RWPE2 (cell line): ENCODE data around the gene RICTOR.

Experiments used
- ATAC-seq: fragments of 200-7000 bp; cut with Tn5 transposase; 3 replicates; pipeline ENCODE4 v1.9.1; 2021; ENCODE audit warnings: low read depth
- DNase-seq: peaks from one replicate; pipeline ENCODE4 v3.0.0-alpha.2; 2020; ENCODE audit warnings: low spot score
- H3K27ac ChIP-seq: fragments of 450-650 bp; 2 replicates; pipeline ENCODE4 v1.5.1; 2017; ENCODE audit warnings: mild to moderate bottlenecking; ENCODE audit not compliant: poor library complexity, severe bottlenecking
- H3K27me3 ChIP-seq: fragments of 250-450 bp; sonication (Bioruptor Pico); 2 replicates; pipeline ENCODE4 v1.5.1; 2021; ENCODE audit warnings: mild to moderate bottlenecking, moderate library complexity; ENCODE audit not compliant: insufficient read depth, poor library complexity, severe bottlenecking
- H3K36me3 ChIP-seq: fragments of 250-450 bp; sonication (Bioruptor Pico); 2 replicates; pipeline ENCODE4 v1.5.1; 2020; ENCODE audit warnings: low read depth, mild to moderate bottlenecking, moderate library complexity
- H3K4me1 ChIP-seq: fragments of 250-450 bp; sonication (Bioruptor Pico); 2 replicates; pipeline ENCODE4 v1.5.1; 2021; ENCODE audit warnings: mild to moderate bottlenecking, moderate library complexity; ENCODE audit not compliant: insufficient read depth, poor library complexity, severe bottlenecking
- H3K4me3 ChIP-seq: fragments of 250-450 bp; sonication (Bioruptor Pico); 2 replicates; pipeline ENCODE4 v1.5.1; 2021; ENCODE audit warnings: mild to moderate bottlenecking, moderate library complexity; ENCODE audit not compliant: severe bottlenecking
- H3K9me3 ChIP-seq: fragments of 250-450 bp; sonication (Bioruptor Pico); 2 replicates; pipeline ENCODE4 v1.5.1; 2021; ENCODE audit warnings: mild to moderate bottlenecking, moderate library complexity; ENCODE audit not compliant: severe bottlenecking
- TF ChIP-seq, protein P1 (sequence below): fragments of 450-650 bp; IDR thresholded peaks from one replicate; pipeline ENCODE4 v1.5.1; 2017; ENCODE audit warnings: mild to moderate bottlenecking, moderate library complexity; ENCODE audit not compliant: poor library complexity, severe bottlenecking

Gene RICTOR

DNA sequence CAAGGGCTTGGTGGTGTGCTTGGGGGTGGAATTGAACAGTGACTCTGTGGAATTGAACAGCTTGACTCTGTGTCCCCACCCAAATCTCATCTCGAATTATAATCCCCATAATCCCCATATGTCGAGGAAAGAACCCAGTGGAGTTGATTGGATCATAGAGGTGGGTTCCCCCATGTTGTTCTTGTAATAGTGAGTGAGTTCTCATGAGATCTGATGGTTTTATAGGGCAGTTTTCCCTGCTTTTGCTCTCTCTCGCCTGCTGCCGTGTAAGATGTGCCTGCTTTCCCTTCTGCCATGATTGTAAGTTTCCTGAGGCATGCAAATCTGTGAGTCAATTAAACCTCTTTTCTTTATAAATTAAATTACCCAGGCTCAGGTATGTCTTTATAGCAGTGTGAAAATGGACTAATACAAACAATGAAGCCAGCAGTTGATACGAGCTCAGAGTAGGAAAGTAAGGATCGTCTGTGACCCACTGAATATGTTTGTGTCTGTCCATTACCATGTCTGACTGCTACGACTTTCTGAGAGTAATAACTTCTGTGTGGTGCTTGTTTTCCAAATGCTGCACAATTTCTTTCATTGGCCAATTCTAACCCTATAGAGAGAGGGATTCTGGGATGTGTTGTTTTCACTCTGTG, 17.9 kb upstream of the RICTOR start:
- H3K9me3 ChIP-seq, result no peaks in the 10 kb centered on the region
- H3K4me1 ChIP-seq, result peaks cover 18% of the 10 kb centered on the region
- peak overlapping the region; percentile 87 for H3K27ac ChIP-seq
- no peaks in the 10 kb centered on the region for H3K27me3 ChIP-seq
- no peak overlapping the region for H3K4me3 ChIP-seq
- TF ChIP-seq, protein P1, sequence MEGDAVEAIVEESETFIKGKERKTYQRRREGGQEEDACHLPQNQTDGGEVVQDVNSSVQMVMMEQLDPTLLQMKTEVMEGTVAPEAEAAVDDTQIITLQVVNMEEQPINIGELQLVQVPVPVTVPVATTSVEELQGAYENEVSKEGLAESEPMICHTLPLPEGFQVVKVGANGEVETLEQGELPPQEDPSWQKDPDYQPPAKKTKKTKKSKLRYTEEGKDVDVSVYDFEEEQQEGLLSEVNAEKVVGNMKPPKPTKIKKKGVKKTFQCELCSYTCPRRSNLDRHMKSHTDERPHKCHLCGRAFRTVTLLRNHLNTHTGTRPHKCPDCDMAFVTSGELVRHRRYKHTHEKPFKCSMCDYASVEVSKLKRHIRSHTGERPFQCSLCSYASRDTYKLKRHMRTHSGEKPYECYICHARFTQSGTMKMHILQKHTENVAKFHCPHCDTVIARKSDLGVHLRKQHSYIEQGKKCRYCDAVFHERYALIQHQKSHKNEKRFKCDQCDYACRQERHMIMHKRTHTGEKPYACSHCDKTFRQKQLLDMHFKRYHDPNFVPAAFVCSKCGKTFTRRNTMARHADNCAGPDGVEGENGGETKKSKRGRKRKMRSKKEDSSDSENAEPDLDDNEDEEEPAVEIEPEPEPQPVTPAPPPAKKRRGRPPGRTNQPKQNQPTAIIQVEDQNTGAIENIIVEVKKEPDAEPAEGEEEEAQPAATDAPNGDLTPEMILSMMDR, result no peak
- H3K36me3 ChIP-seq, result no peaks in the 10 kb centered on the region; the same call in 1 of the 2 replicates
- ATAC-seq (no peak), DNase-seq (no peak)

DNA sequence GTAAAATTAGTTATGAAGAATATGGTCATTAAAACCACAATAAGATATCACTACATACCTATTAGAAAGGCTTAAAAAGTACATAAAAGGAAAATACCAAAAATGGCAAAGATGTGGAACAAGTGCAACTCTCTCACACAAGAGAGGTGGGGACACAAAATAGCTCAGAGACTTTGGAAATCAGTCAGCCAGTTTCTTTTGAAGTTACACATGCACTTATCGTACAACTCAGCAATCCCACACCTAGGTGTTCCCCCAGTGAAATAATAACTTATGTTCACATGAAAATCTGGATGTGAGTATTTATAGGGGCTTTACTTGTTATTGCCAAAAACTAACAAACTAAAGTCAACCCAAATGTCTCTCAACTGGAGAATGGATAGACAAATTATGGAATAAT, 9.8 kb upstream of the RICTOR start:
- ATAC-seq (no peak), DNase-seq (no peak)
- peaks cover 5% of the 10 kb centered on the region for H3K4me1 ChIP-seq
- TF ChIP-seq, protein P1, result no peak
- no peak overlapping the region for H3K4me3 ChIP-seq
- no peaks in the 10 kb centered on the region for H3K9me3 ChIP-seq
- H3K27ac ChIP-seq, result no peak overlapping the region
- H3K27me3 ChIP-seq, result no peaks in the 10 kb centered on the region
- H3K36me3 ChIP-seq, result no peaks in the 10 kb centered on the region; the same call in 1 of the 2 replicates

DNA sequence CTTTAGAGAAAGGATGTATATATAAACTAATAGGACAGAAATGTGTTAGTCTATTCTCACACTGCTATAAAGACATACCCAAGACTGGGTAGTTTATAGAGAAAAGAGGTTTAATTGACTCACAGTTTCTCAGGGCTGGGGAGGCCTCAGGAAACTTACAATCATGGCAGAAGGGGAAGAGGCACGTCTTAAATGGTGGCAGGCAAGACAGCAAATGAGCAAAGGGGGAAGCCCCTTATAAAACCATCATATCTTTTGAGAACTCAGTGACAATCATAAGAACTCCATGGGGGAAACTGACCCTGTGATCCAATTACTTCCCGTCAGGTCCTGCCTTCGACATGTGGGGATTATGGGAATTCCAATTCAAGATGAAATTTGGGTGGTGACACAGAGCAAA, 8.8 kb upstream of the RICTOR start:
- no peak overlapping the region for H3K27ac ChIP-seq
- H3K36me3 ChIP-seq, result no peaks in the 10 kb centered on the region; the same call in 1 of the 2 replicates
- TF ChIP-seq, protein P1, result no peak
- DNase-seq, result no peak
- H3K4me3 ChIP-seq, result no peak overlapping the region
- H3K27me3 ChIP-seq, result no peaks in the 10 kb centered on the region
- H3K4me1 ChIP-seq, result peaks cover 5% of the 10 kb centered on the region
- no peak for ATAC-seq
- H3K9me3 ChIP-seq, result no peaks in the 10 kb centered on the region

DNA sequence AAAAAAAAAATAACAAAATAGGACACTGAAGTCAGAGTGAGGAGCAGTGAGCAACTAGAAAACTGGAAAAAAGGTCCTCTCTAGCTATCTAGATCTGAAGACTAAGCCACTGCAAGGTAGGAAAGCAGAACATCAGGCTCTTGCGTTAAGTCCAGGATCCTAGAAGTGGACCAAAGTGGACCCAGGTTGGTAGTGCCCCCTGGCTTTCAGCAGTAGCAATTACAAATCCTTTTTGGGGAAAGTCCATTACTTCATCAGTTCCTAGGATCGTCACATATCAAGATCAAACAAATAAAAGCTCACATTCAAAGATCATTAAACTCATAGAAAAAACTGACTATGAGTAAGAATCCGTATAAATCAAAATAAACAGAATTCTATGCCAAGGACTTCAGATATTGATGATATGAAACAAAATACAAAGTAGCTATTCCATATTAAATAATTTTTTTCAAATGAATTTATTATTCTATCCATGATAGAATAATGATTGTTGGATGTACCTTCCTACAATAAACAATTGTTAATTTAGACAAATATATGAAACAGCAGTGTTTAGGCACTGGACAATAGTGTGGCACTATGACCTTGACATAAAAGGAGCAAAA, 6.5 kb upstream of the RICTOR start:
- H3K36me3 ChIP-seq, result no peaks in the 10 kb centered on the region
- H3K27ac ChIP-seq, result peak overlapping the region; percentile 36
- no peak overlapping the region for H3K4me3 ChIP-seq
- ATAC-seq (no peak), DNase-seq (no peak)
- peaks cover 25% of the 10 kb centered on the region for H3K4me1 ChIP-seq
- no peaks in the 10 kb centered on the region for H3K27me3 ChIP-seq
- TF ChIP-seq, protein P1, result peak; percentile 85
- H3K9me3 ChIP-seq, result no peaks in the 10 kb centered on the region

DNA sequence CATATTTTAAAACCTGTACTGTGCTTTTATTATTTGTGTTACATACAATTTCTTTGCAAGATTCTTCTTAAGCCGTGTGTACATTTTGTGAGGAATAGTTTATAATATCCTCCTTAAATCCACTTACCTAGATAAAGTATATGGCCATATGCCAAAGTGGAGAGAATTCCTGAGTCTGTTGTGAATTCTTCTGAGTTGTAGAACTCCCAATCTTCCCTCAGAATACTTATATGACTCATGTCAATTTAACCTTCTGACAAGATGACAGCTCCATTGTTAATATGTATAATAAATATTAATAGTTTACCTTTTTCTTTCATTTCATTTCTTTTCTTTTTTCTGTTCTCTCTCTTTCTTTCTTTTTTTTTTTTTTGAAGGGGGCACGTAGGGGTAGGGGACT, 6.0 kb upstream of the RICTOR start:
- Histone ChIP-seq H3K9me3 (no peaks in the 10 kb centered on the region), H3K4me3 (no peak overlapping the region), H3K36me3 (no peaks in the 10 kb centered on the region), H3K27ac (peak overlapping the region; percentile 36), H3K27me3 (no peaks in the 10 kb centered on the region), H3K4me1 (peaks cover 30% of the 10 kb centered on the region)
- DNase-seq (no peak), ATAC-seq (peak; percentile 49; the same call in 2 of the 3 replicates)
- TF ChIP-seq, protein P1, result no peak
